ENCODE data around the gene PSMD8. TPM values are rescaled to one million over a fixed set of nuclear protein-coding genes. Genes with fewer than 3 reads are reported as not detected.

PSMD8 gene
- total RNA-seq, 2 donors from 2014 or later, result 173 to 178 TPM

DNA sequence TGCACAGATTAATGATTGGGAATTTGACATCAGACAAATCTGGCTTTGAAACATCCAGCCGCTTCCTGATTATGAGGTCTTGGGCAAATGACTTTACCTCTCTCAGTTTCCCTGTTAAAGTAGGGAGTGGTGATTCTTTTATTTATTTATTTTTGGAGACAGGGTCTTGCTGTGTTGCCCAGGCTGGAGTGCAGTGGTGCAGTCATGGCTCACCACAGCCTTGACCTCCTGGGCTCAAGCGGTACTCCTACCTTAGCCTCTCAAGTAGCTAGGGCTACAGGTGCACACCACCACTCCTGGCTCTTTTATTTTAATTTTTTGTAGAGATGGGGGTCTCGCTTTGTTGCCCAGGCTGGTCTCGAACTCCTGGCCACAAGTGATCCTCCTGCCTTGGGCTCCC is 2.7 kb downstream of the PSMD8 start:
- H3K4me3 ChIP-seq, result no peak overlapping the region

DNA sequence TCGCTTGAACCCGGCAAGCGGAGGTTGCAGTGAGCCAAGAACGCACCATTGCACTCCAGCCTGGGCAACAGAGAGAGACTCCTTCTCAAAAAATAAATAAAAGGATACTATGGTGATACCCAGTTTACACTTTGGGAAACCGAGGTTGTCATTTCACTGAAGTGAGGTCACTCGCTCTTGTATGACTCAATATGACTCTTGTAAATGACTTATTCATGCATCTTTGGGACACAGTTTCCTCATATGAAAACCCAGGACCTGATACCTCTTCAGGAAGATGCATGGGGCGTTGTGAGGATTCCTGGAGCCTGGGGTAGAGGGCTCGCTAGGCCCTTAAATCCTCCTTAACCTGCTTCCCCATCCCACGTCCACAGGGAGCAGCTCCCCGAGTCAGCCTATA is 4.5 kb downstream of the PSMD8 start:
- TF ChIP-seq, protein P1, sequence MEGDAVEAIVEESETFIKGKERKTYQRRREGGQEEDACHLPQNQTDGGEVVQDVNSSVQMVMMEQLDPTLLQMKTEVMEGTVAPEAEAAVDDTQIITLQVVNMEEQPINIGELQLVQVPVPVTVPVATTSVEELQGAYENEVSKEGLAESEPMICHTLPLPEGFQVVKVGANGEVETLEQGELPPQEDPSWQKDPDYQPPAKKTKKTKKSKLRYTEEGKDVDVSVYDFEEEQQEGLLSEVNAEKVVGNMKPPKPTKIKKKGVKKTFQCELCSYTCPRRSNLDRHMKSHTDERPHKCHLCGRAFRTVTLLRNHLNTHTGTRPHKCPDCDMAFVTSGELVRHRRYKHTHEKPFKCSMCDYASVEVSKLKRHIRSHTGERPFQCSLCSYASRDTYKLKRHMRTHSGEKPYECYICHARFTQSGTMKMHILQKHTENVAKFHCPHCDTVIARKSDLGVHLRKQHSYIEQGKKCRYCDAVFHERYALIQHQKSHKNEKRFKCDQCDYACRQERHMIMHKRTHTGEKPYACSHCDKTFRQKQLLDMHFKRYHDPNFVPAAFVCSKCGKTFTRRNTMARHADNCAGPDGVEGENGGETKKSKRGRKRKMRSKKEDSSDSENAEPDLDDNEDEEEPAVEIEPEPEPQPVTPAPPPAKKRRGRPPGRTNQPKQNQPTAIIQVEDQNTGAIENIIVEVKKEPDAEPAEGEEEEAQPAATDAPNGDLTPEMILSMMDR (IDR thresholded peaks at IDR 0.05), result no peak
- Histone ChIP-seq H3K27me3 (replicated peaks; ENCODE audit: insufficient read depth) (no peaks in the 10 kb centered on the region), H3K4me3 (no peak overlapping the region), H3K9me3 (no peaks in the 10 kb centered on the region), H3K4me1 (ENCODE audit: control insufficient read depth in 1 of 2, low read depth in 2 of 2) (peaks cover 9 to 22% of the 10 kb centered on the region in 2 donors), H3K27ac (no peak overlapping the region), H3K36me3 (peaks cover 43% of the 10 kb centered on the region)
- DNase-seq (ENCODE audit: low spot score) (no peak), ATAC-seq (ENCODE audit: insufficient number of reproducible peaks, low FRiP score, low read depth) (no peak)

More for the DNA sequence above, 2.7 kb downstream of the PSMD8 start:
- Histone ChIP-seq H3K9me3 (no peaks in the 10 kb centered on the region), H3K27me3 (replicated peaks; ENCODE audit: insufficient read depth) (no peaks in the 10 kb centered on the region), H3K27ac (no peak overlapping the region), H3K36me3 (peaks cover 27% of the 10 kb centered on the region), H3K4me1 (ENCODE audit: control insufficient read depth in 1 of 2, low read depth in 2 of 2) (peaks cover 9 to 24% of the 10 kb centered on the region in 2 donors)
- TF ChIP-seq, protein P1 (IDR thresholded peaks at IDR 0.05), result no peak
- ATAC-seq (ENCODE audit: insufficient number of reproducible peaks, low FRiP score, low read depth), result no peak
- no peak for DNase-seq (ENCODE audit: low spot score)

DNA sequence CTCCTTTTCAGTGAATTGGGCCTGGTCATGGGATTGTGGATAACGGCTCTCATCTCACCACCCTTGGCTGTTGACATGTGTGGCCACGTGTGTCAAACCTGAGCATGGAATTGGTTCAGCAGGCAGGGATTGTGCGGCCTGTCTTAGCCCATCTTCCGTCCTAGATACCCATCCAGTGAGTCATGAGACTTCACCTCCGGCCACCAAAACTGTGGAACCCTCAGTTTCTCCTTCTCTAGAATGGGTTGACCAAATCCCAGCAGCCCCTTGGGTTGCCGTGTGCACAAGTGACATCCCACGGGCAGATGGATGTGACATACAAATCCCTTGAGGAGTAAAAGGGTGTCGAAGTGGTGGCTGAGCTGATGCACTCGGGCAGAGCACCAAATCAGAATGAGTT is 6.8 kb downstream of the PSMD8 start:
- ATAC-seq (ENCODE audit: insufficient number of reproducible peaks, low FRiP score, low read depth) (no peak), DNase-seq (ENCODE audit: low spot score) (no peak)
- Histone ChIP-seq H3K9me3 (no peaks in the 10 kb centered on the region), H3K4me1 (ENCODE audit: control insufficient read depth in 1 of 2, low read depth in 2 of 2) (peaks cover 2 to 8% of the 10 kb centered on the region in 2 donors), H3K36me3 (peaks cover 44% of the 10 kb centered on the region), H3K27ac (no peak overlapping the region), H3K27me3 (replicated peaks; ENCODE audit: insufficient read depth) (no peaks in the 10 kb centered on the region), H3K4me3 (no peak overlapping the region)
- TF ChIP-seq, protein P1 (IDR thresholded peaks at IDR 0.05), result no peak

DNA sequence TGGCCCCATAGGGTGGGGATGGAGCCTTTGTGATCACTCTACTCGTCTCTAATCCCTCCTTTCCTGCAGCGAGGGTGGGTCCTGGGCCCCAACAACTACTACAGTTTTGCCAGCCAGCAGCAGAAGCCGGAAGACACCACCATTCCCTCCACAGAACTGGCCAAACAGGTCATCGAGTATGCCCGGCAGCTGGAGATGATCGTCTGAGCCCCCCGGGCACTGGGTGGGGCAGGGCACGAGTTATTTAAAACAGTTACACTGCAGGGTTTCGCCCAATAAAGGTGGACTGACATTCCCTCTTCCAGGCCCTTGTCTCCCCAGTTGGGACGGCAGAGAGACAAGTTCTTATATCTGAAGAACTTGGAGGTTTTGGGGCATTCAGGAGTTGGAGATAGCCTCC is 8.8 kb downstream of the PSMD8 start:
- Histone ChIP-seq H3K27me3 (replicated peaks; ENCODE audit: insufficient read depth) (no peaks in the 10 kb centered on the region), H3K36me3 (peaks cover 44% of the 10 kb centered on the region), H3K9me3 (no peaks in the 10 kb centered on the region), H3K4me3 (no peak overlapping the region), H3K27ac (no peak overlapping the region), H3K4me1 (ENCODE audit: control insufficient read depth in 1 of 2, low read depth in 2 of 2) (peaks cover 3 to 15% of the 10 kb centered on the region in 2 donors)
- TF ChIP-seq, protein P1 (IDR thresholded peaks at IDR 0.05), result no peak
- no peak for ATAC-seq (ENCODE audit: insufficient number of reproducible peaks, low FRiP score, low read depth)
- DNase-seq (ENCODE audit: low spot score), result no peak

DNA sequence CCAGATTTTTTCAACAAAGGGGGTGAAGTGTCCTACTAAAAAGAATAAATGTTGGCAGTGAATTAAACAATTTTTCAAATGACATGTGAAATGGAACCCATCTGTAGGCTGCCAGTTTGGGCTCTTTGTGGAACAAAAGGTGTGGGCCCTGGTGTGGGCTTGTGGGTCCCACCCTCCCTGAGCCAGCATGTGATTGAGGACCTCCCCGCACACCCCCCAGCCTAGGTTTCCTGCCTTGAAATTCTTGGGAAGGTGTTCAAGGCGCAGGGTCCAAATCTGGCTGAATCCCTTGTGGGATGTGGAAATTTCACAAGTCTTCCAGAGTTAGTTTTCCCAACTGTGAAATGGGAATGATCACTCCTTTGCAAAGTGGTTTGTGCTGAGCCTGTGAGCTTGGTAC is 9.4 kb downstream of the PSMD8 start:
- Histone ChIP-seq H3K27me3 (replicated peaks; ENCODE audit: insufficient read depth) (no peaks in the 10 kb centered on the region), H3K9me3 (no peaks in the 10 kb centered on the region), H3K4me3 (no peak overlapping the region), H3K4me1 (ENCODE audit: control insufficient read depth in 1 of 2, low read depth in 2 of 2) (peaks cover 3 to 16% of the 10 kb centered on the region in 2 donors), H3K36me3 (peaks cover 44% of the 10 kb centered on the region), H3K27ac (no peak overlapping the region)
- ATAC-seq (ENCODE audit: insufficient number of reproducible peaks, low FRiP score, low read depth) (no peak), DNase-seq (ENCODE audit: low spot score) (no peak)
- TF ChIP-seq, protein P1 (IDR thresholded peaks at IDR 0.05), result no peak
